SU-DHL-6 (cell line): Measurements from ENCODE around the gene MYO7B.

Source experiments
- H2AFZ ChIP-seq: fragments of 200-600 bp; sonication (generic); 2 replicates; pipeline ENCODE4 v1.6.1; 2014; ENCODE audit warnings: low read depth, mild to moderate bottlenecking, moderate library complexity, mixed read lengths, antibody characterized with exemption, low read length; ENCODE audit not compliant: severe bottlenecking
- H3F3A ChIP-seq: fragments of 200-600 bp; shearing (Covaris generic); 2 replicates; pipeline ENCODE4 v1.6.0; 2016; ENCODE audit warnings: antibody characterized with exemption, mild to moderate bottlenecking; ENCODE audit not compliant: insufficient read depth
- H3K27ac ChIP-seq: fragments of 200-600 bp; sonication (generic); 2 replicates; pipeline ENCODE4 v1.5.1; 2016; ENCODE audit warnings: low read depth, mild to moderate bottlenecking, low read length, moderate library complexity, mixed read lengths
- H3K27me3 ChIP-seq: fragments of 200-600 bp; sonication (generic), shearing (Covaris generic); 2 replicates; pipeline ENCODE4 v1.6.0; 2014; ENCODE audit warnings: mild to moderate bottlenecking, low read length
- H3K36me3 ChIP-seq: fragments of 200-600 bp; sonication (generic); 2 replicates; pipeline ENCODE4 v1.6.1; 2014; ENCODE audit warnings: mild to moderate bottlenecking, low read length, mixed read lengths
- H3K4me2 ChIP-seq: fragments of 300-600, 200-600 bp; shearing (Covaris generic), sonication (generic); 2 replicates; pipeline ENCODE4 v1.6.0; 2014; ENCODE audit warnings: low read length, low read depth, mild to moderate bottlenecking; ENCODE audit not compliant: poor library complexity, severe bottlenecking
- H3K4me3 ChIP-seq: fragments of 200-600 bp; sonication (generic); 2 replicates; pipeline ENCODE4 v1.5.1; 2014; ENCODE audit warnings: antibody characterized with exemption, low read length, mild to moderate bottlenecking, mixed read lengths; ENCODE audit not compliant: insufficient read depth, poor library complexity, severe bottlenecking
- H3K79me2 ChIP-seq: fragments of 200-600 bp; sonication (generic); 2 replicates; pipeline ENCODE4 v1.6.1; 2014; ENCODE audit warnings: mild to moderate bottlenecking, low read length, moderate library complexity; ENCODE audit not compliant: insufficient read depth
- H3K9ac ChIP-seq: fragments of 200-600 bp; sonication (generic); 2 replicates; pipeline ENCODE4 v1.7.0; 2014; ENCODE audit warnings: mild to moderate bottlenecking, low read length
- H3K9me2 ChIP-seq: fragments of 200-600 bp; sonication (generic); replicated peaks from 2 replicates; pipeline ENCODE4 v1.6.1; 2014; ENCODE audit warnings: low read length; ENCODE audit not compliant: insufficient read depth
- H3K9me3 ChIP-seq: fragments of 200-600 bp; sonication (generic); 2 replicates; pipeline ENCODE4 v1.6.1; 2014; ENCODE audit warnings: low read length, mixed read lengths; ENCODE audit not compliant: insufficient read depth
- H4K20me1 ChIP-seq: fragments of 200-600 bp; sonication (generic); 2 replicates; pipeline ENCODE4 v1.6.1; 2014; ENCODE audit warnings: low read depth, mild to moderate bottlenecking, antibody characterized with exemption, low read length, moderate library complexity, mixed read lengths
- CTCF ChIP-seq: fragments of 200-600 bp; sonication (generic); IDR thresholded peaks from one replicate; pipeline ENCODE4 v1.5.1; 2017; ENCODE audit warnings: antibody characterized with exemption, mild to moderate bottlenecking, low read length, moderate library complexity; ENCODE audit not compliant: insufficient read depth, poor library complexity, severe bottlenecking
- EZH2phosphoT487 ChIP-seq: fragments of 200-600 bp; sonication (generic), shearing (Covaris generic); conservative IDR thresholded peaks from 2 replicates; pipeline ENCODE4 v1.6.1; 2018; ENCODE audit warnings: mild to moderate bottlenecking, antibody characterized with exemption, low read length, moderate library complexity, mixed read lengths

The MYO7B gene

DNA sequence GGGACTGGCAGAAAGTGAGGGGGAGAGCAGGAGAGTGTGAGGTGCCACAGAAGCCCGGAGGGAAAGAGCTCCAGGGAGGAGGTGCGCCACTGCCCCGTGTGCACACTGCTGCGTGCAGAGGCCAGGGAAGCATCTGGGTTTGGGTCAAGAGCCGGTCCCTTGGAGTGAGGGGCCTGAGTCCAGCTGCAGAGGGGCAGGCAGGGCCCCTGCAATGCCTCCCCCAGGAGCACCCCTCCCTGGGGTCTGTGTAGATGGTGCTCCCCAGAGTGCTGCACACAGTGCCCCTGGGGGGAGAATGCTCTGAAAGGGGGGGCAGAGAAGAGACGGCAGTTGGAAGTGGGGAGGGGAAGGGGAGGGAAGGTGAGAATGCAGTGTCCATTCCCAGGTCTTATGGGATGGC lies 143.5 kb downstream of the MYO7B start:
- Histone ChIP-seq H2AFZ (no peak overlapping the region), H3K4me3 (no peak overlapping the region), H4K20me1 (no peaks in the 10 kb centered on the region), H3F3A (no peaks in the 10 kb centered on the region), H3K4me2 (no peak overlapping the region), H3K79me2 (no peaks in the 10 kb centered on the region), H3K9me3 (no peaks in the 10 kb centered on the region), H3K27me3 (no peaks in the 10 kb centered on the region), H3K36me3 (no peaks in the 10 kb centered on the region), H3K27ac (no peak overlapping the region), H3K9ac (no peak overlapping the region), H3K9me2 (no peaks in the 10 kb centered on the region)
- TF ChIP-seq EZH2phosphoT487 (no peak), CTCF (no peak)

DNA sequence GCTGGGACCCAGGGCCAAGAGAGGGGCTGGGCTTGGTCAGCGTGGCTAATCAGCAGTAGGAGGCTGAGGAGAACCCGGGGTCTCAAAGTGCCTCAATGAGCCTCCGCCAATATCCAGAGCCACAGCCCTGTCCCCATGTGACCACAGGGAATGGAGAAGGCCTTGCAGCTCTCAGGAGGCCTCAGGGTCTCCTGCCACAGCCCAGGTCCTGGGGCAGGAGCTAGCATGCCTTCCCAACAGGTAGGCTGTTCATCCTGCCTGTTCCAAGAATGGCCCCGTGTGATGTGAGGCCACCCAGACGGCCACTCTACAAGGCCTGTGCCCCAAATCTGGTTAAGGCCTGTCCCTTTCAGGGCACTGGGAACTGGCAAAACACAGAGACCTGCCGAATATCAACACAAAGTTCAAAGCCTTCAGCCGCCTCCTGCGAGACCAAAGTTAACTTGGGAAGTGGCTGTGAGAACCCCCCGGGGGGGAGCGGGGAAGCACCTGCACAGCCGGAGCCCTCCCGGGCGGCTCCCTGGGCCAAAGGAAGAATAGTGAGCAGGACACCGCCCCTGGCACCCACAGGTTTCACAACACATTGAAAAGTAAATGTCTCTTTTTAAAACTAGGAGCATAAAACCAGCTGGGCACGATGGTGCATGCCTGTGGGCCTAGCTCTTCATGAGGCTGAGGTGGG lies 144.3 kb downstream of the MYO7B start:
- no peak overlapping the region for H2AFZ ChIP-seq
- no peak overlapping the region for H3K27ac ChIP-seq
- H3K9ac ChIP-seq = no peak overlapping the region
- H3F3A ChIP-seq = no peaks in the 10 kb centered on the region
- no peaks in the 10 kb centered on the region for H3K9me3 ChIP-seq
- no peaks in the 10 kb centered on the region for H3K79me2 ChIP-seq
- no peaks in the 10 kb centered on the region for H3K36me3 ChIP-seq
- TF ChIP-seq EZH2phosphoT487 (no peak), CTCF (no peak)
- no peaks in the 10 kb centered on the region for H4K20me1 ChIP-seq
- no peak overlapping the region for H3K4me2 ChIP-seq
- no peak overlapping the region for H3K4me3 ChIP-seq
- no peaks in the 10 kb centered on the region for H3K9me2 ChIP-seq
- no peaks in the 10 kb centered on the region for H3K27me3 ChIP-seq

DNA sequence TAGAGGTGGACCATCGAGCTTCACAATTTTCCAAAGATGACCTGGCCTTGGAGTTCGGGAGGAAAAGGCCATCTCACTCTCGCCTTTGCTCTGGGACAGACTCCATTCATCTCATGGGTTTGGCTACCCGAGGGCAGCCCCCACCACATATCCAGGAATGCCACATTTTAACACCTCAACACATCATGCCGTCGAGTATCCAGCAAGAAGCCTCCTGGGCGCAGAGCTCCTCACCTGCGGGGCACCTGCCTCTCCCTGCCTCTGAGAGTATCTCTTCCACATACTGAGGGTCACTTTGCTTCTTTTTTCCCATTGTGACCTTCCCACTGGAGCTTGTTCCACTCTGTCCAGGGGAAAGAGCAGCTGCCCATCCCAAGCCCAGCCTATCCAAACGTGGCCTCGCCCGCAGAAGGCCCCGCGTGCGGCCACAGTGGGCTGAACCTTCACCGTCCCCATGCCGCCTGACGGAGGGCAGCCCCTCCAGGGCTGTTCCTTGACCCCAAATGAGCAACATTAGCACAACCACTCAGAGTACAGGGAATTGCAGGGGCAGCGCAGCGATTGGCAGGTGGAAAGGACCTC lies 145.3 kb downstream of the MYO7B start:
- no peak overlapping the region for H3K4me2 ChIP-seq
- H3K27me3 ChIP-seq = no peaks in the 10 kb centered on the region
- H3F3A ChIP-seq = no peaks in the 10 kb centered on the region

More for the DNA sequence above, 145.3 kb downstream of the MYO7B start:
- Histone ChIP-seq H3K9me2 (no peaks in the 10 kb centered on the region), H3K79me2 (no peaks in the 10 kb centered on the region), H2AFZ (no peak overlapping the region), H3K9ac (no peak overlapping the region), H3K4me3 (no peak overlapping the region), H3K27ac (no peak overlapping the region), H3K36me3 (no peaks in the 10 kb centered on the region), H4K20me1 (no peaks in the 10 kb centered on the region), H3K9me3 (no peaks in the 10 kb centered on the region)
- TF ChIP-seq CTCF (no peak), EZH2phosphoT487 (no peak)
